ENCODE results near the gene VSIG10L. TPM values are rescaled to one million over a fixed set of nuclear protein-coding genes. Genes with fewer than 3 reads are reported as not detected.

VSIG10L gene
- total RNA-seq, 4 donors from 2014 or later = 0.20 to 0.75 (median 0.34) TPM

GRCh38 chr19:51375504-51376221 is 33.7 kb upstream of the VSIG10L start:
- no peak overlapping the region for H3K4me3 ChIP-seq
- H3K9me3 ChIP-seq = no peaks in the 10 kb centered on the region
- H3K27ac ChIP-seq = no peak overlapping the region
- ATAC-seq (no peak), DNase-seq (no peak)
- H3K27me3 ChIP-seq = no peaks in the 10 kb centered on the region
- in situ Hi-C loops (cut with MboI; ENCODE audit: low sequenced_read_pairs in 4 of 4) = no loop called here
- no peaks in the 10 kb centered on the region for H3K4me1 ChIP-seq
- TF ChIP-seq CTCF (IDR thresholded peaks at IDR 0.05 in 4 of 5, conservative IDR thresholded peaks at IDR 0.05 in 1 of 5) = no peak
- TF ChIP-seq POLR2A (IDR thresholded peaks at IDR 0.05) = no peak
- no peaks in the 10 kb centered on the region for H3K36me3 ChIP-seq
- intact Hi-C loops (cut with DNase I; ENCODE audit: low total_unique reads) = no loop called here

- intact Hi-C loops (cut with DNase I; ENCODE audit: low total_unique reads) (no loop called here), in situ Hi-C loops (cut with MboI; ENCODE audit: low sequenced_read_pairs in 4 of 4) (no loop called here)
- DNase-seq = no peak
- no peak for TF ChIP-seq CTCF (IDR thresholded peaks at IDR 0.05 in 4 of 5, conservative IDR thresholded peaks at IDR 0.05 in 1 of 5)
- TF ChIP-seq POLR2A (IDR thresholded peaks at IDR 0.05) = no peak
- ATAC-seq = no peak
- H3K9me3 ChIP-seq = no peaks in the 10 kb centered on the region
- H3K4me3 ChIP-seq = no peak within 1 kb of the TSS
- H3K27me3 ChIP-seq = no peaks in the 10 kb centered on the region
- H3K27ac ChIP-seq = no peak within 1 kb of the TSS
- H3K4me1 ChIP-seq = no peaks in the 10 kb centered on the region
- no peaks in the 10 kb centered on the region for H3K36me3 ChIP-seq
Measured at GRCh38 chr19:51372649-51373504, 30.9 kb upstream of the VSIG10L start, which contains the start of gene NKG7. Gene NKG7 (minus strand): TSS chr19:51372654. CDS start chr19:51372535, 119 bp downstream.

GRCh38 chr19:51372021-51372648 is 30.2 kb upstream of the VSIG10L start:
- in situ Hi-C loops (cut with MboI; ENCODE audit: low sequenced_read_pairs in 4 of 4) (no loop called here), intact Hi-C loops (cut with DNase I; ENCODE audit: low total_unique reads) (no loop called here)
- no peaks in the 10 kb centered on the region for H3K36me3 ChIP-seq
- no peak for ATAC-seq
- no peak overlapping the region for H3K4me3 ChIP-seq
- H3K27ac ChIP-seq = no peak overlapping the region
- DNase-seq = no peak
- H3K9me3 ChIP-seq = no peaks in the 10 kb centered on the region
- no peaks in the 10 kb centered on the region for H3K4me1 ChIP-seq
- no peak for TF ChIP-seq POLR2A (IDR thresholded peaks at IDR 0.05)
- no peak for TF ChIP-seq CTCF (IDR thresholded peaks at IDR 0.05 in 4 of 5, conservative IDR thresholded peaks at IDR 0.05 in 1 of 5)
- no peaks in the 10 kb centered on the region for H3K27me3 ChIP-seq

- DNase-seq (no peak), ATAC-seq (no peak)
- in situ Hi-C loops (cut with MboI; ENCODE audit: low sequenced_read_pairs in 4 of 4) = no loop called here
- Histone ChIP-seq H3K36me3 (no peaks in the 10 kb centered on the region), H3K9me3 (no peaks in the 10 kb centered on the region), H3K4me1 (no peaks in the 10 kb centered on the region), H3K27me3 (no peaks in the 10 kb centered on the region), H3K27ac (no peak overlapping the region), H3K4me3 (no peak overlapping the region)
- intact Hi-C loops (cut with DNase I; ENCODE audit: low total_unique reads) = no loop called here
- no peak for TF ChIP-seq POLR2A (IDR thresholded peaks at IDR 0.05)
Measured at GRCh38 chr19:51371186-51371690, 29.3 kb upstream of the VSIG10L start.

GRCh38 chr19:51370230-51370629 is 28.3 kb upstream of the VSIG10L start:
- DNase-seq (no peak), ATAC-seq (no peak)
- in situ Hi-C loops (cut with MboI; ENCODE audit: low sequenced_read_pairs in 4 of 4) = no loop called here
- no peaks in the 10 kb centered on the region for H3K36me3 ChIP-seq
- TF ChIP-seq POLR2A (IDR thresholded peaks at IDR 0.05) (no peak), CTCF (IDR thresholded peaks at IDR 0.05 in 4 of 5, conservative IDR thresholded peaks at IDR 0.05 in 1 of 5) (no peak)
- peaks cover 4% of the 10 kb centered on the region in 2 donors for H3K4me1 ChIP-seq
- H3K4me3 ChIP-seq = no peak overlapping the region
- H3K9me3 ChIP-seq = no peaks in the 10 kb centered on the region
- intact Hi-C loops (cut with DNase I; ENCODE audit: low total_unique reads) = no loop called here
- no peaks in the 10 kb centered on the region for H3K27me3 ChIP-seq
- H3K27ac ChIP-seq = no peak overlapping the region
